Panc1 (cell line): ENCODE results near the gene NEU1. TPM values are rescaled to one million over a fixed set of nuclear protein-coding genes. Genes with fewer than 3 reads are reported as not detected.

Experiments
- ATAC-seq: fragments of 200-7000 bp; cut with Tn5 transposase; 2 replicates; pipeline ENCODE4 v1.9.1; 2020; ENCODE audit warnings: mild to moderate bottlenecking, moderate library complexity
- BruUV-seq: library from RNA; stranded (reverse); fragments of 400-500 nt; replicated peaks from 2 replicates; lab custom pipeline; 2021; lab: Mats Ljungman, UMichigan
- CTCF ChIA-PET: fragments of 300-600 bp; sonication (Branson Sonifier 250); formaldehyde crosslinking; loops from one replicate; lab custom pipeline; 2022; ENCODE audit warnings: antibody characterized with exemption; lab: Charles Lee
- POLR2A ChIA-PET: fragments of 300-600 bp; sonication (Branson Sonifier 250); formaldehyde crosslinking; loops from one replicate; lab custom pipeline; 2022; ENCODE audit warnings: antibody characterized with exemption; lab: Charles Lee
- DNase-seq: peaks from one replicate; pipeline ENCODE4 v3.0.0-alpha.2; 2010; ENCODE audit warnings: low read depth, low spot score
- H3K27ac ChIP-seq: 2 replicates; pipeline ENCODE4 v1.5.1; 2011; ENCODE audit warnings: mild to moderate bottlenecking, low read length, inconsistent platforms
- H3K27me3 ChIP-seq: fragments of 200-500 bp; sonication (Bioruptor generic); 2 replicates; pipeline ENCODE4 v1.6.0; 2014; ENCODE audit warnings: low read length, inconsistent platforms; ENCODE audit not compliant: control insufficient read depth, insufficient read depth
- H3K36me3 ChIP-seq: fragments of 200-500 bp; sonication (Bioruptor generic); 2 replicates; pipeline ENCODE4 v1.5.1; 2014; ENCODE audit warnings: inconsistent platforms, mild to moderate bottlenecking, low read length, moderate library complexity; ENCODE audit not compliant: control insufficient read depth, insufficient read depth
- H3K4me1 ChIP-seq: 2 replicates; pipeline ENCODE4 v1.5.1; 2011; ENCODE audit warnings: inconsistent platforms, mild to moderate bottlenecking, low read length, moderate library complexity; ENCODE audit not compliant: control insufficient read depth, insufficient read depth
- H3K4me3 ChIP-seq, 2 experiments: 2 replicates each; pipeline ENCODE4 v1.5.1; 2011 to 2012; ENCODE audit warnings: low read depth in 2 of 2, low read length in 2 of 2, mild to moderate bottlenecking in 2 of 2, inconsistent platforms in 1 of 2, moderate library complexity in 1 of 2
- H3K9me3 ChIP-seq: fragments of 200-500 bp; sonication (Bioruptor generic); 2 replicates; pipeline ENCODE4 v1.5.1; 2014; ENCODE audit warnings: low read depth, mild to moderate bottlenecking, inconsistent platforms, low read length, moderate library complexity; ENCODE audit not compliant: control insufficient read depth, insufficient read depth
- POLR2AphosphoS5 ChIP-seq: IDR thresholded peaks from 2 replicates; pipeline ENCODE4 v1.6.1; 2012; ENCODE audit warnings: mild to moderate bottlenecking, low read depth, low read length, moderate library complexity
- REST ChIP-seq, 2 experiments: IDR thresholded peaks; 2 replicates each; pipeline ENCODE4 v1.6.1; 2011 to 2012; ENCODE audit warnings: low read depth in 2 of 2, control low read depth in 1 of 2, low read length in 1 of 2, mild to moderate bottlenecking in 1 of 2, moderate library complexity in 1 of 2; ENCODE audit not compliant: insufficient read depth in 1 of 2
- SIN3A ChIP-seq: IDR thresholded peaks from 2 replicates; pipeline ENCODE4 v1.6.1; 2012; ENCODE audit warnings: low read depth, mild to moderate bottlenecking, low read length, moderate library complexity, borderline replicate concordance; ENCODE audit not compliant: insufficient read depth
- TCF7L2 ChIP-seq: IDR thresholded peaks from 2 replicates; pipeline ENCODE4 v1.6.1; 2011; ENCODE audit warnings: mild to moderate bottlenecking, low read depth, low read length, inconsistent platforms
- in situ Hi-C: cut with HindIII; loops from 2 replicates; pipeline ENCODE4 v1.10.0; 2016; ENCODE audit warnings: low sequenced_read_pairs, low pct_unique_long_range_greater_than_20kb
- intact Hi-C: fragments of 100-400 bp; cut with micrococcal nuclease; formaldehyde crosslinking; loops from one replicate; pipeline ENCODE4 v1.10.0; 2022; ENCODE audit not compliant: unreplicated experiment
- total RNA-seq: library from RNA; stranded (reverse); gene quantifications from one replicate; pipeline ENCODE4 v1.2.1, GENCODE V29; 2021; ENCODE audit not compliant: unreplicated experiment
- TF ChIP-seq, protein P1 (sequence below): fragments of 450-650 bp; IDR thresholded peaks from 2 replicates; pipeline ENCODE4 v1.5.1; 2017; ENCODE audit warnings: mild to moderate bottlenecking

The NEU1 gene
- total RNA-seq, 1 experiment from 2014 or later, result 111 TPM

DNA sequence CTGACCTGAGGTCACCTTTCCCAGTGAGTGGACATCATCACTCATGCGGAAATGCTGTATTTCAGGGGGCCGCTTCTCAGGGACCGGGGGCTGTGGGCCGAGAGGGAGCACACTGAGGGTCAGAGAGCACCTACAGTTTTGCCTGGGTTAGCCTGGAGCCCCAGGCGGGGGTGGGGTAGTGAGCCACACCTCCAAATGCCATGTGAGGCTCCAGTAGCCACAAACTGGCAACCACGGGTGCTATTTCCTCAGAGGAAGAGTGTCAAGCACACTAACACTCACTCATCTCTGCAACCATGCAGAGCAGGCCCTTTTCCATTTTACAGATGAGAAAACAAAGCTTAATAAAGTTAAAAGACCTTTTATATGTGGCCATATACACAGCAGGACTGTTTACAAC is 30.2 kb upstream of the NEU1 start:
- intact Hi-C loops, result no loop called here
- TF ChIP-seq REST (IDR thresholded peaks at IDR 0.05; ENCODE audit: insufficient read depth in 1 of 2, low read depth in 2 of 2, low read length in 1 of 2), result no peak
- TF ChIP-seq POLR2AphosphoS5, result no peak
- no peak for TF ChIP-seq TCF7L2
- no peak for TF ChIP-seq SIN3A
- TF ChIP-seq, protein P1, sequence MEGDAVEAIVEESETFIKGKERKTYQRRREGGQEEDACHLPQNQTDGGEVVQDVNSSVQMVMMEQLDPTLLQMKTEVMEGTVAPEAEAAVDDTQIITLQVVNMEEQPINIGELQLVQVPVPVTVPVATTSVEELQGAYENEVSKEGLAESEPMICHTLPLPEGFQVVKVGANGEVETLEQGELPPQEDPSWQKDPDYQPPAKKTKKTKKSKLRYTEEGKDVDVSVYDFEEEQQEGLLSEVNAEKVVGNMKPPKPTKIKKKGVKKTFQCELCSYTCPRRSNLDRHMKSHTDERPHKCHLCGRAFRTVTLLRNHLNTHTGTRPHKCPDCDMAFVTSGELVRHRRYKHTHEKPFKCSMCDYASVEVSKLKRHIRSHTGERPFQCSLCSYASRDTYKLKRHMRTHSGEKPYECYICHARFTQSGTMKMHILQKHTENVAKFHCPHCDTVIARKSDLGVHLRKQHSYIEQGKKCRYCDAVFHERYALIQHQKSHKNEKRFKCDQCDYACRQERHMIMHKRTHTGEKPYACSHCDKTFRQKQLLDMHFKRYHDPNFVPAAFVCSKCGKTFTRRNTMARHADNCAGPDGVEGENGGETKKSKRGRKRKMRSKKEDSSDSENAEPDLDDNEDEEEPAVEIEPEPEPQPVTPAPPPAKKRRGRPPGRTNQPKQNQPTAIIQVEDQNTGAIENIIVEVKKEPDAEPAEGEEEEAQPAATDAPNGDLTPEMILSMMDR, result no peak
- DNase-seq (no peak), ATAC-seq (no peak)
- Histone ChIP-seq H3K4me3 (no peak overlapping the region), H3K9me3 (no peaks in the 10 kb centered on the region), H3K27me3 (no peaks in the 10 kb centered on the region), H3K4me1 (0 out of 2 replicates have a peak, but pooled peaks cover 6% of the 10 kb centered on the region), H3K36me3 (no peaks in the 10 kb centered on the region; the same call in none of the 2 replicates), H3K27ac (no peak overlapping the region)
- ChIA-PET POLR2A (interaction anchor here (0.6 kb wide), 1 partner anchor 18 kb away, joined by 3 read pairs; no protein-coding TSS in a partner anchor), CTCF (no interaction called here)
- in situ Hi-C loops, result no loop called here
- BruUV-seq, result no TSS peak

GRCh38 chr6:31889331-31889972 is 26.8 kb upstream of the NEU1 start:
- ATAC-seq, result 0 out of 2 replicates have a peak, but pooled peaks have one; percentile 19
- ChIA-PET POLR2A (no interaction called here), CTCF (interaction anchor here (0.7 kb wide), 2 partner anchors 9 to 33 kb away, joined by 3 to 4 read pairs; no protein-coding TSS in a partner anchor)
- intact Hi-C loops, result no loop called here
- no TSS peak for BruUV-seq
- H3K27me3 ChIP-seq, result no peaks in the 10 kb centered on the region
- TF ChIP-seq TCF7L2, result no peak
- TF ChIP-seq, protein P1, result no peak
- no peak for TF ChIP-seq REST (IDR thresholded peaks at IDR 0.05; ENCODE audit: insufficient read depth in 1 of 2, low read depth in 2 of 2, low read length in 1 of 2)
- TF ChIP-seq POLR2AphosphoS5, result no peak
- no peak for TF ChIP-seq SIN3A
- no peaks in the 10 kb centered on the region for H3K9me3 ChIP-seq
- in situ Hi-C loops, result no loop called here
- H3K36me3 ChIP-seq, result no peaks in the 10 kb centered on the region; the same call in none of the 2 replicates
- H3K4me1 ChIP-seq, result no peaks in the 10 kb centered on the region
- no peak overlapping the region for H3K4me3 ChIP-seq
- no peak for DNase-seq
- no peak overlapping the region for H3K27ac ChIP-seq
